Activated T-cell treated with anti-CD3 and anti-CD28 coated beads for 48 hours (primary cell): ENCODE data around the gene PDIA5.

Source experiments
- DNase-seq: peaks from one replicate; pipeline ENCODE4 v3.0.0-alpha.2; 2020; ENCODE audit warnings: low read depth

PDIA5 gene

DNA sequence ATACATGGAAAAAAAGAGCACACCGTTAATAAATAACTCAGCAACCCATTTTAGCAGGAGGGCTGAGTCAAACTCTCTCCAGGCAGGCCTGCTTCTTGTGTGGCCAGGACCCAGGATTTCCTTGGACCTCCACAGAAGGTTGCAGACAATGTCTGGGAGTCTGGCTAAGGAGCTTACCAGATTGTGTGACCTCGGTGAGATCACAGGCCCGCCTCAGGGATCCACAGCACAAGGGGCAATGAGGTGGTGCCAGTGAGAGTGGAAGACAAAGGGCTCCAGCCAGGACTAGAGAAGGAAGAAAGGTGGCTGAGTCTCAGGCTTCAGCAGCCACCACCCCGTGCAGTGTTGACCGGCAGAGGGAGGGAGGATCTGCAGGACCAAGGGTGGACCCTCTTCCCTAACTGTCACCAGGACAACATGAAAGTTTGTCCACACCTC, 102.7 kb downstream of the PDIA5 start:
- no peak for DNase-seq

DNA sequence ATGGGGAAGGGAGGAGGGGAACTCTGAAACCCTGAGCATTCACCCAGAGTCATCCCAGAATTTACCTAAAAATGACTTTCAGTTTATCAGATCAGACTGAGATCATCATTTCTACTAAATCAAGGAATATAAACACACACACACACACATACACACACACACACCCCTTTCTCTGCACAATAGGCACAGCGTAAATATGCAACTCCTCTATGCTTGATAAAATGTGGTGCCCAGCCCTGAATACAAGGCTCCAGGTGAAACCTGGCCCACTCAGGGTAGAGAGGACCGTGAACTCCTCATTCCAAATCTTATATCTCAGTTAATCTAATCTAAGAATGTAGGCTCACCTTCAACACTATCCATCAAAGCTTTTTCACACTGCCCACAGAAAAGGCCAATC, 103.1 kb downstream of the PDIA5 start:
- no peak for DNase-seq

DNA sequence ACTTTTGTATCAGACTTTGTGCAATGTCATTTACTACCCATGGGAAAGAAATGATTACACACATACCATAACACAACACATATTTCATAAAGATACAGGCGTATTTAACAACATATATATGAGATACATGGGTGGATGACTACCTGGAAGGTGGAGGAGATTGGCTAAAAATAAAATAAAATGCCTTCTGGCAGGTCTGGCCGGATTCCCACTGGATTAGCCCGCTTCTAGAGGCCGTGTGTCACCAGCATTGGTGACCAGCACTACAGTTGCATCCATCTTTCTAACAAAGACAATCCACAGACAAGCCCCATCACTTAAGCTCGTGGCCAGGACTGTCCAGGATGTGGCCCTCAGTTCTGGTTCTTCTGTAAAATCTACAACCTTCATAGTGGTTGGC, 114.0 kb downstream of the PDIA5 start:
- no peak for DNase-seq

DNA sequence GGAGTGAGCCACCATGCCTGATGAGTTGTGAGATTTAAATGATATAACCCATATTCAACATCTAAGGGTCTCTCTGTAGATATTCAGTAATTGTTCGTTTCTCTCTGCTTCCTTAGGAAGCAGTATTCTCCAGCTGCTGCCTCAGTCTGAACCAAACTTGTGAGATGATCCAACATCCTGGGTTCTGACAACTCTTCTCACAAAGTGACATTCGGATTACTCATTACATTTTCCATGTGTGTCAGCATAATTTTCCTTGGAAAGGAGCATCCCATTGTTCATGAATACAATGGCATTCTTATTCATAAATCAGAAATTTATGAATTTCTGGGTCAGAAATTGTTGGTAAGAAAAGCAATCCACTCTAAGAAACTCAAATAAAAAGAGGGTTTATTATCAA, 119.9 kb downstream of the PDIA5 start:
- no peak for DNase-seq

DNA sequence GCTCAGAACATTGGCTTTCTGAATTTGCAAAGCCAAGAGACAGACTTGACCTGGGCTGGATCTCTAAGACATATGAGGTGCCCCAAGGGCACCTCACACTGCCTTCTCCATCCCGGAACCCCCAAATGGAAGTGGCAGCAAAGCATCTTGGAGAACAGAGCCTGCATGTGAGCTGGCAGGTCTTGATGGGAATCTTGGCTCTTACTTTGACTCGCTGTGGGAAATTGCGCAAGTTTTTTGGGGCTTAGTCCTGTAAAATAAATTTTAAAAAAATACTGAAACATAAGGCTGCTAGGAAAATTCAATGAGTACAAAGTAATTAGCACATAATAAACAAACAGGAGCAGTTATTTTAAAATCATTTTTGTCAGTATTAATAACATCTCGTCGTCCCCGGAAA, 121.2 kb downstream of the PDIA5 start:
- DNase-seq, result no peak

DNA sequence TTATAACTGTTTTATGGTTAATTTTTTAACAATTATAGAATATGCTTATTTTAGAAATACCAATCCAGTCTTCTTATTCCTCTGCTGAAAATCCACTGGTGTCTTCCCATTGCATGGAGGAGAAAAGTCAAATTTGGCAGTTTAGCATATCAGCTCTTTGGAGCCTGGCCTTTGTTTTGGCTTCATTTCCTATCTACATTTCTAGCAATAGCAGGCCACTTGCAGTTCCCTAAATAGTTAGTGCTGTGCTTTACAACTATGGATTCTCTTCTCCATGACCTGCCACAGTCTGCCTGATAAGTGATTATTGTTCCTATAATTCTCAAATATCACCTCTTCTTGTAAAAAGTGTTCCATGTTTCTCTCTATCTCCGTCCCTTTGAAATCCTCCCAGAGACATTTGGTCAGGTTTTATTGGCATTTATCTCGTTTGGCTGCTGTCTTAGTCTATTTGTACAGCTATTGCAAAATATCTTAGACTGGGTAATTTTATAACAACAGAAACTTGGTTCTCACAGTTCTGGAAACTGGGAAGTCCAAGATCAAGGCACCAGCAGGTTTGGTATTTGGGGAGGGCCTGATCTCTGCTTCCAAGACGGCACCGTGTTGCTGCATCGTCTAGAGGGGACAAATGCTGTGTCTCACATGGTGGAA, 126.8 kb downstream of the PDIA5 start:
- DNase-seq, result no peak

DNA sequence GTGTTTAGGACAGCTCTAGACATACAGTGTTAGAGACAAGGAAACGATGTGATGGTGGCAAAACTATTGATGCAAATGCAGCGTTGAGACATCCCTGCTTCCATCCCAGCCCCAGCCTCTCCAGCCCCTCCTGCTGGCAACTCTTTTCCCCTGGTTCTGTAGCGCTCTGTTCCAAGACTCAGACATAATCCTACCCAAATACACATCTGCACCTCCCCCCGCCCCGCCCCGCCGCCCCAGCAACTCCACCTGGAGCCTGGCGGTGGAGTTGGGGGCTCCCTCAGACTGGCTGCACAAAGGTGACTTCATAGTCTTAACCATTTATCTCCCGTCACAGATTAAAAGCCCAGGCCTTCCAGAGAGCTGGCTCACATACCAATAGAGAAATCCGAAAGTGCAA, 127.7 kb downstream of the PDIA5 start:
- DNase-seq, result no peak

DNA sequence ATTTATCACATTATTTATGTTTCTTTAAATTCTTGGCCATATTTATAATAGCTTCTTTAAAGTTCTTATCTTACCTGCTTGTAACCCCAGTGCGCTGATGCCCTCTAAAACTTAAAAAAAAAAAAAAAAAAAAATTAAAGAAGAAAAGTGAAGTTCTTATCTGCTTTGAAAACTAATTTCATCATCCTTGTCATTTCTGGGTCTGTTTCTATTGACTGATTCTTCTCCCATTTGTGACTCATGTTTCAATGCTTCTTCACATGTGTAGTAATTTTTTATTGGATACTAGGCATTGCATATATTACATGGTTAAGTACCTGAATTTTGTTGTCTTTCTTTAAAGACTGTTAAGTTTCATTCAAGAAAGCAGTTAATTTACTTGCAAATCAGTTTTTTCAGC, 131.5 kb downstream of the PDIA5 start:
- DNase-seq, result no peak

DNA sequence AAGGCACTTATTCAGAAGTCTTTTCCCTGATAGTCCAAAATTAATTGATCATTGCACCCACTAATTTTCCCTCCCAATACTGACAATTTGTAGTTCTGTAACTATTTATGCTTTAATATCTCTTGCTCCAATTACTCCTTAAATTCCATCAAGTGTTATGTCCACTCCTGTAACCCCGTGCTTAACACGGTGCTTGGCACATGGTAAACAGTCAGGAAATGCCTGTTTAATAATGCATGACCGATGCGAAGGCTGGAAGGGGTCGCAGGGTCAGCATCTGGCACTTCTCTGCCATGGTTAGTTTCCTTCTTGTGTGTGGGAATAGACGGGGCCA, 134.4 kb downstream of the PDIA5 start:
- no peak for DNase-seq

DNA sequence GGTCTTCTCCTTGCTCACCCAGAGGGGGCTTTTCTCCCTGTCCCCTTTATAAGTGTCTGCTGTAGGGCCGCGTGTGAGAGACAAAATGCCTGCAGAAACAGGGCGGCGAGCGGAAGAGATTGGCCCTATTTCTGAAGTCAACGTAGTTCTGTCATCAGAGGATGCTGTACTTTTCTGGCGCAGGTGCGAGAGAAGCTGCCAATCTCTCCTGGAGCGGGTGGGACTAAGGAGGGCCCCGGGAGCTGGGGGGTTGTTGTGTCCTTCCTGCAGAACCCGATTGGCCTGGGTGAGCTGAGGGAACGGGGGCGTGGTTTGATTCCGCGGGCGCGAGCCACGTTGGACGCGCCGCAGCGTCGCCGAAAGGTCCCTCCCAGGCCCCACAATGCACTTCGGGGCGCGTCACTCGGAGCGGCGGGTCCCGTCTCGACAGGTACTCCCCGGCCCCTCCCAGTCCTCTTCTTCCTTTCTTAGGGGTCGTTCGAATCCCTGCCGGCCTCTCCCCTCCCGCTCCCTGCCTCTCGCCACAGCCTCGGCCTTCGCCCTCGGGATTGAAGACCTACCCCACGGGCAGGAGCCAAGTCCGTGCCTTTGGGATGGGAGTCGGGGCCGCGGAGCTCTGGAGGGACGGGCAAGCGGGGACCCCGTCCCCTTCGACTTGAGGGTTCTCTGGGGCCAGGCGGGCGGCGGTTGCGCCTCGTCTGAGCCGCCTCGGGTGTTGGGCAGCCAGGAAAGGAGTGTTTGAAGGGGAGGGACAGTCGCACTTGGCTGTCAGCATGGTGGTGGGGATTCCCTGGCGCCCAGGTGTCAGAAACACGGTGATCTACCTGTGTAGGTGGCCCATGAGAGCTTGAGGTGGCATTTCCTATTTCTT, 135.0 kb downstream of the PDIA5 start, which contains the start of gene SEC22A:
Gene SEC22A, plus strand, starts transcription at position 387 of the 871 bp plus-strand sequence. CDS start 7,275 bp downstream, outside the sequence.
- DNase-seq, result peak; percentile 94

DNA sequence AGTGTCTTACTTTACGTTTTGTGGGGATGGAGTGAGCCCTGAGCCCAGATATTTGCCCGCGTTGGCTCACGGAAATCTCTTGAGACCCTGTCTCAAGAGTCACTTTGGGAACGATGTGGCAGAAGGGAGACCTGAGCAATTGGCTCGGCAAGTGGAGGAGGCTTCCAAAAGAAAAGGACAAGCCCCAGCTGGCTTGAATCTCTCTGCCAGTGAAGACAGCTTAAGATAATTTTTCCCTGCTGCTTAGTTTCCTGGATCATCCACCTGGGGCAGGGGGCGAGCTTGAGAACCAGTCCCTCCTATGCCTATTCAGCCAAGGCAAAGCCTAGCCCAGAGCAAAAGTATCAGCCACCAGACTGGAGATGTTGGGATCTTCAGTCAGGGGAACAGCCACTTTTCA, 135.6 kb downstream of the PDIA5 start:
- DNase-seq, result no peak
